NCI-H1417 (cell line): ENCODE results near the gene IL1RL1.

Source experiments
- DNase-seq, 3 experiments: peaks; one replicate each; lab custom pipeline; 2025; lab: John Stamatoyannopoulos, UW

The IL1RL1 gene

GRCh38 chr2:102310964-102311640, at the start of gene IL1RL1:
IL1RL1 (plus strand) TSS chr2:102311563; CDS start chr2:102338265, 26,702 bp downstream.
- DNase-seq: no peak

- no peak for DNase-seq
Measured at GRCh38 chr2:102262216-102263129, 48.9 kb upstream of the IL1RL1 start.

GRCh38 chr2:102264952-102265351, 46.4 kb upstream of the IL1RL1 start:
- no peak for DNase-seq

GRCh38 chr2:102266204-102266603, 45.2 kb upstream of the IL1RL1 start:
- no peak for DNase-seq

GRCh38 chr2:102267774-102268173, 43.6 kb upstream of the IL1RL1 start:
- no peak for DNase-seq

GRCh38 chr2:102268510-102269199, 42.7 kb upstream of the IL1RL1 start:
- no peak for DNase-seq

GRCh38 chr2:102269200-102269524, 42.2 kb upstream of the IL1RL1 start:
- no peak for DNase-seq

- DNase-seq: no peak
Measured at GRCh38 chr2:102271844-102272243, 39.5 kb upstream of the IL1RL1 start.

- DNase-seq: no peak
Measured at GRCh38 chr2:102273619-102274211, 37.6 kb upstream of the IL1RL1 start.

GRCh38 chr2:102276549-102277201, 34.7 kb upstream of the IL1RL1 start:
- no peak for DNase-seq

- no peak for DNase-seq
Measured at GRCh38 chr2:102277202-102277700, 34.1 kb upstream of the IL1RL1 start.

- no peak for DNase-seq
Measured at GRCh38 chr2:102278720-102279390, 32.5 kb upstream of the IL1RL1 start.

- DNase-seq: no peak
Measured at GRCh38 chr2:102279391-102279735, 32.0 kb upstream of the IL1RL1 start.

GRCh38 chr2:102282678-102283091, 28.7 kb upstream of the IL1RL1 start:
- no peak for DNase-seq

GRCh38 chr2:102283996-102284395, 27.4 kb upstream of the IL1RL1 start:
- DNase-seq: no peak

- no peak for DNase-seq
Measured at GRCh38 chr2:102284611-102285010, 26.8 kb upstream of the IL1RL1 start.

- no peak for DNase-seq
Measured at GRCh38 chr2:102285368-102285767, 26.0 kb upstream of the IL1RL1 start.

- DNase-seq: no peak
Measured at GRCh38 chr2:102286041-102286440, 25.3 kb upstream of the IL1RL1 start.

GRCh38 chr2:102289129-102289528, 22.2 kb upstream of the IL1RL1 start:
- no peak for DNase-seq

GRCh38 chr2:102290594-102290993, 20.8 kb upstream of the IL1RL1 start:
- no peak for DNase-seq
